Activated CD4-positive, alpha-beta T cell treated with anti-CD3 and anti-CD28 coated beads for 36 hours (primary cell): ENCODE measurements around the gene UBE2C. TPM values are rescaled to one million over a fixed set of nuclear protein-coding genes. Genes with fewer than 3 reads are reported as not detected.
"Not testable (repeated sequence)": the region's sequence is repeated elsewhere in the genome, so short reads cannot be mapped to it uniquely, and the experiment has no call there.

ENCODE experiments used
- ATAC-seq: fragments of 200-7000 bp; cut with Tn5 transposase; one replicate; pipeline ENCODE4 v1.10.0; 2021; ENCODE audit warnings: mild to moderate bottlenecking, moderate library complexity
- CTCF ChIA-PET: fragments of 350-600 bp; sonication (Branson Sonifier 250); formaldehyde crosslinking; loops from one replicate; lab custom pipeline; 2021; ENCODE audit warnings: antibody characterized with exemption; lab: Charles Lee
- POLR2A ChIA-PET: fragments of 350-600 bp; sonication (Branson Sonifier 250); formaldehyde crosslinking; loops from one replicate; lab custom pipeline; 2021; ENCODE audit warnings: antibody characterized with exemption, inconsistent platforms; lab: Charles Lee
- DNase-seq: peaks from one replicate; pipeline ENCODE4 v3.0.0-alpha.2; 2020
- H3K27ac Mint-ChIP-seq: one replicate; pipeline ENCODE4 v1.8.0; 2021; ENCODE audit warnings: mixed read lengths
- H3K27me3 Mint-ChIP-seq: one replicate; pipeline ENCODE4 v1.8.0; 2021; ENCODE audit warnings: mixed read lengths
- H3K36me3 Mint-ChIP-seq: one replicate; pipeline ENCODE4 v1.8.0; 2021; ENCODE audit warnings: low read depth, mixed read lengths
- H3K4me1 Mint-ChIP-seq: one replicate; pipeline ENCODE4 v1.8.0; 2021; ENCODE audit warnings: mixed read lengths
- H3K4me3 Mint-ChIP-seq: one replicate; pipeline ENCODE4 v1.8.0; 2021; ENCODE audit warnings: mild to moderate bottlenecking, moderate library complexity, mixed read lengths
- H3K9me3 Mint-ChIP-seq: one replicate; pipeline ENCODE4 v1.8.0; 2021; ENCODE audit warnings: low read depth, mixed read lengths
- intact Hi-C, 2 experiments: fragments of 100-400 bp; cut with DNase I in 1 of 2; cut with micrococcal nuclease in 1 of 2; formaldehyde crosslinking; loops; one replicate each; pipeline versions ENCODE4 v1.14.2 to v1.15.1; 2022 to 2024; cut with DNase I, micrococcal nuclease
- total RNA-seq, 2 experiments: library from RNA; stranded (reverse); gene quantifications; one replicate each; pipeline ENCODE4 v1.2.3, GENCODE V29; 2021

The UBE2C gene
- total RNA-seq, 2 experiments from 2014 or later, result 175 to 230 TPM

GRCh38 chr20:45797955-45798354 lies 14.5 kb upstream of the UBE2C start:
- ATAC-seq, H3K27me3 Mint-ChIP-seq, H3K4me1 Mint-ChIP-seq, DNase-seq, H3K9me3 Mint-ChIP-seq, H3K27ac Mint-ChIP-seq, H3K4me3 Mint-ChIP-seq: not testable (repeated sequence)
- intact Hi-C loops, result loop anchor here (2.0 to 10.0 kb wide), 3 partner anchors 137 to 833 kb away; partner anchors contain the start of genes PCIF1 (in 1 of the 2), STK4 (in 1 of the 2) and TOMM34 (in 1 of the 2)
- ChIA-PET POLR2A (interaction anchor here (1.0 kb wide), 1 partner anchor 173 kb away, joined by 3 read pairs; no protein-coding TSS in a partner anchor), CTCF (interaction anchor here (0.9 to 1.7 kb wide), 4 partner anchors 13 to 454 kb away, joined by 3 to 10 read pairs (median 4); no protein-coding TSS in a partner anchor)
- peaks cover 29% of the 10 kb centered on the region for H3K36me3 Mint-ChIP-seq

- H3K4me1 Mint-ChIP-seq, result peaks cover 7% of the 10 kb centered on the region
- ATAC-seq (peak; percentile 95), DNase-seq (peak; percentile 79)
- POLR2A ChIA-PET, result interaction anchor here (0.6 to 1.0 kb wide), 4 partner anchors 14 to 183 kb away, joined by 3 to 4 read pairs (median 3); partner anchors contain the start of genes PCIF1 and UBE2C
- peak overlapping the region; percentile 45 for H3K27ac Mint-ChIP-seq
- H3K36me3 Mint-ChIP-seq, result peaks cover 33% of the 10 kb centered on the region
- intact Hi-C loops, result loop anchor here (1.0 to 10.0 kb wide), 4 partner anchors 136 to 834 kb away; partner anchors contain the start of genes PCIF1 (in 1 of the 2), STK4 (in 1 of the 2) and TOMM34 (in 1 of the 2)
- H3K27me3 Mint-ChIP-seq, result no peaks in the 10 kb centered on the region
- CTCF ChIA-PET, result interaction anchor here (0.6 to 2.0 kb wide), 28 partner anchors 10 to 455 kb away, joined by 3 to 13 read pairs (median 4); partner anchors contain the start of genes CD40, SNX21, UBE2C and ZNF335
- H3K4me3 Mint-ChIP-seq, result no peak overlapping the region
- no peaks in the 10 kb centered on the region for H3K9me3 Mint-ChIP-seq
These were observed 13.4 kb upstream of the UBE2C start for GRCh38 chr20:45798935-45799642.

DNA sequence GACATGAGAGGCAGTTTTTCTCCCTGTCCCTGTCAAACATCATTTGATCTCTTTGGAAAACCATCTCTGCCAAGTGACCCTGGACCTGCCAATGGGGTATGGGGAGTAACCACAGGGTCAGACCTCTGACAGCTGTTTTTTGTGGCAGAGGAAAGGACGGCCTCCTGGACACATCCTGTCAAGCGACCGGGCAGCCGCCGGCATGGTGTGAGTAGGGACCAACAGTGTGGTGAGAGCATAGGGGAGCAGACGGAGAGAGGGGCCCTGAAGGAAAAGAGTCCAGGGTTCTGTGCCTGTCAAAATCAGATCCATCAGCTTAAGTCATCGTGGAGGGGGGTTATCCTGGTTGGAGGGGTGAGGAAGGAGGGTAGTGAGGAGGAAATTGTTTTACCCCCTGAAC lies 10.6 kb upstream of the UBE2C start:
- no peak overlapping the region for H3K27ac Mint-ChIP-seq
- POLR2A ChIA-PET, result no interaction called here
- no peaks in the 10 kb centered on the region for H3K27me3 Mint-ChIP-seq
- CTCF ChIA-PET, result interaction anchor here (1.0 kb wide), 1 partner anchor 13 kb away, joined by 3 read pairs; no protein-coding TSS in a partner anchor
- peaks cover 32% of the 10 kb centered on the region for H3K36me3 Mint-ChIP-seq
- DNase-seq (no peak), ATAC-seq (no peak)
- intact Hi-C loops, result no loop called here
- no peak overlapping the region for H3K4me3 Mint-ChIP-seq
- H3K4me1 Mint-ChIP-seq, result peaks cover 7% of the 10 kb centered on the region
- H3K9me3 Mint-ChIP-seq, result no peaks in the 10 kb centered on the region

GRCh38 chr20:45810191-45810970 lies 2.1 kb upstream of the UBE2C start:
- no peak for DNase-seq
- peaks cover 18% of the 10 kb centered on the region for H3K4me1 Mint-ChIP-seq
- POLR2A ChIA-PET, result interaction anchor here (1.1 kb wide), 1 partner anchor 25 kb away, joined by 3 read pairs; no protein-coding TSS in a partner anchor
- CTCF ChIA-PET, result interaction anchor here (1.5 to 2.2 kb wide), 2 partner anchors 14 to 160 kb away, joined by 4 to 5 read pairs; no protein-coding TSS in a partner anchor
- H3K27me3 Mint-ChIP-seq, result no peaks in the 10 kb centered on the region
- H3K4me3 Mint-ChIP-seq, result no peak overlapping the region
- H3K27ac Mint-ChIP-seq, result peak overlapping the region; percentile 29
- intact Hi-C loops, result no loop called here
- no peak for ATAC-seq
- peaks cover 50% of the 10 kb centered on the region for H3K36me3 Mint-ChIP-seq
- no peaks in the 10 kb centered on the region for H3K9me3 Mint-ChIP-seq

DNA sequence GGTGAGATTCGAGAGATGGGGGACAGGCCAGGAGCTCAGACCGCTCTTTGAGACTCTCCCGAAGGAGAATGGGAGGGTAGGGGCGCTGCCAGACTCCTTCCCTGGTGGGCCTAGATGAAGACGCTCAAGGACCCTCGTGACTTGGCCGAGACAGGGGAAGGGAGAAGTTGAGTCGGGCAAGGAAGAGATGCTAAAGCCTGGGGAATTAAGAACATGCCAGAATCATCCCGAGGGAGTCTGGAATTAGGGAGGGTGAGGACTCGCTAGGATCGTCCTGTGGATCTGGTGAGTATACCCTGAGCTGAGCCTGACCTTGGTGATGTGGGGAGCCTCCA lies 529 bp downstream of the UBE2C start:
- intact Hi-C loops, result loop anchor here (2.0 kb wide), 3 partner anchors 78 to 276 kb away; partner anchors contain the start of genes CTSA (in 2 of the 2), NEURL2 (in 2 of the 2), NCOA5 (in 1 of the 2) and PCIF1 (in 1 of the 2)
- no peak for DNase-seq
- Mint-ChIP-seq H3K27me3 (no peaks in the 10 kb centered on the region), H3K27ac (peak overlapping the region; percentile 88), H3K4me3 (peak overlapping the region; percentile 99), H3K9me3 (no peaks in the 10 kb centered on the region), H3K4me1 (peaks cover 21% of the 10 kb centered on the region), H3K36me3 (peaks cover 62% of the 10 kb centered on the region)
- ChIA-PET CTCF (interaction anchor here (0.6 to 1.6 kb wide), 6 partner anchors 9 to 776 kb away, joined by 3 to 8 read pairs (median 4); no protein-coding TSS in a partner anchor), POLR2A (interaction anchor here (0.7 to 2.1 kb wide), 4 partner anchors 10 to 258 kb away, joined by 3 to 5 read pairs (median 4); partner anchors contain the start of genes CTSA and NEURL2)
- no peak for ATAC-seq

GRCh38 chr20:45813489-45813888 lies 1.0 kb downstream of the UBE2C start:
- ATAC-seq, result no peak
- Mint-ChIP-seq H3K9me3 (no peaks in the 10 kb centered on the region), H3K4me3 (peak overlapping the region; percentile 99), H3K4me1 (peaks cover 21% of the 10 kb centered on the region), H3K36me3 (peaks cover 62% of the 10 kb centered on the region), H3K27me3 (no peaks in the 10 kb centered on the region), H3K27ac (peak overlapping the region; percentile 88)
- POLR2A ChIA-PET, result interaction anchor here (0.5 to 2.1 kb wide), 8 partner anchors 9 to 257 kb away, joined by 3 to 5 read pairs (median 3); partner anchors contain the start of genes CTSA and NEURL2
- CTCF ChIA-PET, result interaction anchor here (0.6 to 1.6 kb wide), 8 partner anchors 9 to 776 kb away, joined by 3 to 8 read pairs (median 4); no protein-coding TSS in a partner anchor
- intact Hi-C loops, result loop anchor here (2.0 kb wide), 3 partner anchors 77 to 275 kb away; partner anchors contain the start of genes CTSA (in 2 of the 2), NEURL2 (in 2 of the 2), NCOA5 (in 1 of the 2) and PCIF1 (in 1 of the 2)
- DNase-seq, result no peak

DNA sequence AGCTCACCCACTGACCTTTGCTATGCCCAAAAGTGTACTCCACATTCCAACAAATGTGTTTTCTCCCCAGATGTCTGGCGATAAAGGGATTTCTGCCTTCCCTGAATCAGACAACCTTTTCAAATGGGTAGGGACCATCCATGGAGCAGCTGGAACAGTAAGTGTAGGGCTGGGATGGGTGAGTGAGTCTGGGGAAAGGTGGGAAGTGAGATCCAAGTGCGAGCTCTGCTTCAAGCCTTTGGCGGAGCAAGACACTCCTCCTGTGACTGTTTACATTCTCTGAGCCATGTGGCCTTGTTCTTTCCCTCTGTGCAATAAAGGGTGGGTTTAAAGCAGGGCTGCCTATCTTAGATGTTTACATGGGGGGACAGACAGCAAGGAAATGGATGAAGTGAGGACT lies 1.9 kb downstream of the UBE2C start:
- ChIA-PET POLR2A (interaction anchor here (2.1 kb wide), 1 partner anchor 77 kb away, joined by 5 read pairs; the partner anchor contains the start of genes CTSA and NEURL2), CTCF (interaction anchor here (0.7 to 1.6 kb wide), 3 partner anchors 8 to 156 kb away, joined by 3 to 4 read pairs (median 4); no protein-coding TSS in a partner anchor)
- Mint-ChIP-seq H3K4me1 (peaks cover 21% of the 10 kb centered on the region), H3K36me3 (peaks cover 60% of the 10 kb centered on the region), H3K27ac (no peak overlapping the region), H3K4me3 (no peak overlapping the region), H3K9me3 (no peaks in the 10 kb centered on the region), H3K27me3 (no peaks in the 10 kb centered on the region)
- intact Hi-C loops, result no loop called here
- DNase-seq, result no peak
- ATAC-seq, result no peak

- H3K27ac Mint-ChIP-seq, result no peak overlapping the region
- H3K4me1 Mint-ChIP-seq, result peaks cover 16% of the 10 kb centered on the region
- no peaks in the 10 kb centered on the region for H3K9me3 Mint-ChIP-seq
- POLR2A ChIA-PET, result interaction anchor here (0.6 to 0.9 kb wide), 4 partner anchors 34 to 134 kb away, joined by 3 read pairs; no protein-coding TSS in a partner anchor
- intact Hi-C loops, result no loop called here
- DNase-seq, result no peak
- H3K4me3 Mint-ChIP-seq, result no peak overlapping the region
- peaks cover 39% of the 10 kb centered on the region for H3K36me3 Mint-ChIP-seq
- CTCF ChIA-PET, result interaction anchor here (1.3 kb wide), 2 partner anchors 9 to 39 kb away, joined by 3 read pairs; no protein-coding TSS in a partner anchor
- H3K27me3 Mint-ChIP-seq, result peaks cover 6% of the 10 kb centered on the region
- no peak for ATAC-seq
These were observed 4.5 kb downstream of the UBE2C start for GRCh38 chr20:45816951-45817350.

DNA sequence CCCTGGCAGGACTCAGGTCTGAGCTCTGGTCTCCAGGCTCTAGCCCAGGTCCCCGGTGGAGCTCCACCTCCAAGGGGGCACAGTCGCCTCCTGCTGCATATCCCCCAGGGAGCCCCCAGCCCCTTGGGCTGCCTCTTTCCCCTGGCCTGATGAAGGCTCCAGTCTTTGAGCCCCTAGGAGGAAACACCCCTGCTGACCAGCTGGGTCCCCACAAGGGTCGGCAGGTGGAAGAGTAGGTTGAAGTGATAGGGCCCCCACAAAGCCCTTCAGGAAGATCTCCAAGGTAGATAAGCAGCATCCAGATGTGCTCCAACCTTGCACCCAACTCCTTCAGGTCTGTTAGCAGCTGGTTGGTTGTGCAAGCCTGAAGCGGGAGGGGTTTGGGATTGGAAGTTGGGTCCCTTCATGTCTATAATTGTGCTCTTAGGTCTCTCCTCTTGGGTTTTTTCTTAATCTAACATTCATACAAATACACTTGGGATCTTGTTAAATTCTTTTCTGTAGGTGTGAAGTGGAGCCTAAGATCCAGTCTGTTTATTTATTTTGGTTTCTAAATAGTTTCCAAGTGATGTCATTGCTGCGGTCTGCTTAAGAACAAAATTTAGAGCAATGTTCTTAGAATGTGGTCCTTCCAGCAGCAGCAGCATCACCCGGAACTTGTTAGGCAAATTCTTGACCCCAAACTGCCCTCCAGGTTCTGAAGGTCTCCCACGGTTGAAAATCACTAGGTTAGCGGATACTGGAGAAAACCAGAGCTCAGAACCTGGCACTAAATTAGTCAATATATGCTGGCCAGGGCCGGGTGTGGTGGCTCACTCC lies 5.1 kb downstream of the UBE2C start:
- Mint-ChIP-seq H3K27ac (no peak overlapping the region), H3K9me3 (no peaks in the 10 kb centered on the region), H3K4me1 (peaks cover 13% of the 10 kb centered on the region), H3K27me3 (peaks cover 11% of the 10 kb centered on the region), H3K36me3 (peaks cover 36% of the 10 kb centered on the region), H3K4me3 (no peak overlapping the region)
- ATAC-seq, result no peak
- CTCF ChIA-PET, result interaction anchor here (1.3 kb wide), 2 partner anchors 8 to 38 kb away, joined by 3 read pairs; no protein-coding TSS in a partner anchor
- no peak for DNase-seq
- intact Hi-C loops, result no loop called here
- POLR2A ChIA-PET, result interaction anchor here (0.6 to 0.9 kb wide), 3 partner anchors 33 to 133 kb away, joined by 3 read pairs; no protein-coding TSS in a partner anchor

DNA sequence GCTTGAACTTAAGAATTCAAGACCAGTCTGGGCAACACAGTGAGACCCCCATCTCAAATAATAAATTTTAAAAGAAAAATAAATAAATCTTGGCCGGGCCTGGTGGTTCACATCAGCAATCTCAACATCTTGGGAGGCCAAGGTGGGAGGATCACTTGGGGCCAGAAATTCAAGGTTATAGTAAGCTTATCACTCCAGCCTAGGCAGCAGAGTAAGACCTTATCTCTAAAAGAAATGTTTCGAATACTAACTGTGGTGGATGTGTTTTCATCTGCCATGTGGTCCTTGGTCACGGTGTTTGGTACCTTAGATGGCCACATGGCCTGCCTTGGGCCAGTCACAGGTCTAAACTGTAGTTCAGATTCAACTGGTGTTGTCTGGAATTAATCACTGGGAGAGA lies 5.8 kb downstream of the UBE2C start:
- no peak overlapping the region for H3K4me3 Mint-ChIP-seq
- ATAC-seq (no peak), DNase-seq (no peak)
- H3K9me3 Mint-ChIP-seq, result no peaks in the 10 kb centered on the region
- POLR2A ChIA-PET, result no interaction called here
- H3K27ac Mint-ChIP-seq, result no peak overlapping the region
- H3K36me3 Mint-ChIP-seq, result peaks cover 30% of the 10 kb centered on the region
- CTCF ChIA-PET, result no interaction called here
- intact Hi-C loops, result no loop called here
- peaks cover 7% of the 10 kb centered on the region for H3K4me1 Mint-ChIP-seq
- H3K27me3 Mint-ChIP-seq, result peaks cover 14% of the 10 kb centered on the region
